GM12801 (cell line): ENCODE data around the gene DCDC1.

Experiments used
- TF ChIP-seq, protein P1 (sequence below): IDR thresholded peaks from one replicate; pipeline ENCODE4 v1.5.1; 2011; ENCODE audit warnings: control low read depth; ENCODE audit not compliant: insufficient read length; ENCODE audit errors: extremely low read depth

The DCDC1 gene

DNA sequence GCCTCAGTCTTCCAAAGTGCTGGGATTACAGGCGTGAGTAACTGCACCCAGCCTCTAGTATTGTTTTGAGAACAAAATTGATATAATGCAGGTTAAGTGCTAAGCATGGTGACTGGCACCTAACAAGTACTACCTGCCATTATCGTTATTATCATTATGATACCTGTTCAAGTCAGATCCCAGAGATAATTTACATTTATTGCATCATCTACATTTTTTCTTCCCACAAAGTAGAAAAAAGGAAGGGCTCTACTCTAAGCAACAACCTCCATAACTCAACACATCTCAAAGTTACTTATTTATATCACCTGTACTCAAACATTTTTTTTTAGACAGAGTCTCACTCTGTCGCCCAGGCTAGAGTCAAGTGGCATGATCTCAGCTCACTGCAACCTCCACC lies 42.1 kb downstream of the DCDC1 start:
- TF ChIP-seq, protein P1, sequence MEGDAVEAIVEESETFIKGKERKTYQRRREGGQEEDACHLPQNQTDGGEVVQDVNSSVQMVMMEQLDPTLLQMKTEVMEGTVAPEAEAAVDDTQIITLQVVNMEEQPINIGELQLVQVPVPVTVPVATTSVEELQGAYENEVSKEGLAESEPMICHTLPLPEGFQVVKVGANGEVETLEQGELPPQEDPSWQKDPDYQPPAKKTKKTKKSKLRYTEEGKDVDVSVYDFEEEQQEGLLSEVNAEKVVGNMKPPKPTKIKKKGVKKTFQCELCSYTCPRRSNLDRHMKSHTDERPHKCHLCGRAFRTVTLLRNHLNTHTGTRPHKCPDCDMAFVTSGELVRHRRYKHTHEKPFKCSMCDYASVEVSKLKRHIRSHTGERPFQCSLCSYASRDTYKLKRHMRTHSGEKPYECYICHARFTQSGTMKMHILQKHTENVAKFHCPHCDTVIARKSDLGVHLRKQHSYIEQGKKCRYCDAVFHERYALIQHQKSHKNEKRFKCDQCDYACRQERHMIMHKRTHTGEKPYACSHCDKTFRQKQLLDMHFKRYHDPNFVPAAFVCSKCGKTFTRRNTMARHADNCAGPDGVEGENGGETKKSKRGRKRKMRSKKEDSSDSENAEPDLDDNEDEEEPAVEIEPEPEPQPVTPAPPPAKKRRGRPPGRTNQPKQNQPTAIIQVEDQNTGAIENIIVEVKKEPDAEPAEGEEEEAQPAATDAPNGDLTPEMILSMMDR = no peak

DNA sequence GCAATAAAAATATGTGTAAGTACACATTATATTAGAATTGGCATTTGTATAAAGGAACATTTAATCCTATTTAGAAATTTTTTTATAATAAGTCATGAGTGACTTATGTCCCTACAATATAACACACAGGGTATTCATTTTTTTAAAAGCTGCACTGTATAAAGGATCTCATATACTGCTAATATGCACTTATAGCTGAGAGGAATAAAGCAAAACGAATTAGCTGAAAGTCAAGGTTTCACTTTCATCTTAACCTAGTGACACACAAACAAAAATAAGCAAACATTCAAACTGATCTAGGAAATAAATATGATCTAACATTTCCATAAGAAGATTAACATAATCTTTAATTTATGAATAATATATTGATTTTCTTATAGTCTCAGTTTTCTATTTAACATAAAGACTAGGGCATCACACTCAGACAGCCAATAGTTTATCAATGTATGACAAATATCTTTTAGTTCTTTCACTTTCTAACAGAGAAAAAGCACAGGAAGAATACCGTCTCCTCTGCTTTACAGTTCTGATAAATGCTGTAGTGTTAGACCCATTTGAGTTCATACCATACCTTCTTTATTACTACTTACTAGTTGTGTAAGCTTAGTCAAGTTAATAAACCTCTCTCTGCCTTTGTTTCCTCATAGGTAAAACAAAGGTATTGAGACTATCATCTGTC lies 42.9 kb downstream of the DCDC1 start:
- TF ChIP-seq, protein P1 = no peak

DNA sequence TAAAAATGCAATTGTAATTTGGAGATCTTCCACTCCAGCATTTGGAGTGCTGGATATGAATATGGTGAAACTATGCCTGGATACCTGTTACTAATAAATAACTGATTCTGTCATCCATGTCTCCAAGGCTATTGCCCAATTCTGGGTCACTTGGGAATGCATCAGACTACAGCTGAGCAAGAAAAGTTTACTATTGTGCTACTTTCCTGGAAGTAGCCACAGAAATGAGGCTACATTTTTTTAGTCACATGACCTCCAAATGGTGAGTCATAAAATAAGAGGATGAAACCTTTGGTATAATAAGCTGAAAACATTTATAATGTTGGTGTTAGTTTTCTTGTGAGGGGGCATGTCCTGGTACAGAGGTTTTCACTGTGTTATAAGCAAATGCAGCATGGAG lies 44.4 kb downstream of the DCDC1 start:
- TF ChIP-seq, protein P1 = no peak

DNA sequence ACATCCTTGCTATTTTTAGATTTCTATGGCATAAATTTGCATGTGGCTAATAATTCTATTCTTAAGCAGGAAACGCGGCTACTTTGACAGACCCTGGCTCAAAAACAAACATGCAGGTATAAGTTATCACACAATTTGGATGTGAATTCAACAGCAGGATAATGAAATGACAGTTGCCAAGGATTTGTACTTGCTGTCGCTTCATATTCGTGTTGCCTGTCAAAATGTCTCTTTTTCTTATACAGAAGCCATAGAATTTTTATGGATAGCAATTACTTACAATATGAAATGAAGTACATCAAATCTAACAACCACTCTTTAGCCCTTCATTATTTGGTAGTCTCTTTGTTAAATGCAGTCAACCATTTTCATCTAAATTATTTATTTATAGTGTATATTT lies 46.4 kb downstream of the DCDC1 start:
- TF ChIP-seq, protein P1 = no peak

DNA sequence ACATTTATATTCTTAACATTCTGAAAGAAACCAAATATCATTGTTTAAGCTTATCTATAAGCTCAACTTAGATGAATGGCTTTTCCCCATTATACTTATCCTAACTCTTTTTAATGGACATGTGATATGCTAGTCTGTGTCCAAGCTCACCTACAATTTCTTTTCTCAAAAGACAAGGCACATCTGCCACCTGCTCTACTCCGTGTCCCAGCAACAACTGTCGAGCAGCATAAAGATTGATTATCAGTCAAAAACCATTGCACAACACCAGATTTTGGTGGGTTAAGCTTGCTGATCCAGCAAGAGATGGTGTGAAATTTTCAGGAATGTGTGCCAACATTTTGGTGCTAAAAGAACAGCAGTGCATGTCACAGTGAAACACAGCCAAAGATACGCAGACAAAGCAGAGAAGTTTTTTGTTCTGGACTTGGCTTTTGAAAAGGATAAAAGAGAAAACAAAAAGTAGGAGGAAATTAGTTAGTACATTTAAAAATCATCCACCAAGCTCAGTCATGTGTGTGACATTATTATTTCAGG lies 65.8 kb downstream of the DCDC1 start:
- TF ChIP-seq, protein P1 = no peak

DNA sequence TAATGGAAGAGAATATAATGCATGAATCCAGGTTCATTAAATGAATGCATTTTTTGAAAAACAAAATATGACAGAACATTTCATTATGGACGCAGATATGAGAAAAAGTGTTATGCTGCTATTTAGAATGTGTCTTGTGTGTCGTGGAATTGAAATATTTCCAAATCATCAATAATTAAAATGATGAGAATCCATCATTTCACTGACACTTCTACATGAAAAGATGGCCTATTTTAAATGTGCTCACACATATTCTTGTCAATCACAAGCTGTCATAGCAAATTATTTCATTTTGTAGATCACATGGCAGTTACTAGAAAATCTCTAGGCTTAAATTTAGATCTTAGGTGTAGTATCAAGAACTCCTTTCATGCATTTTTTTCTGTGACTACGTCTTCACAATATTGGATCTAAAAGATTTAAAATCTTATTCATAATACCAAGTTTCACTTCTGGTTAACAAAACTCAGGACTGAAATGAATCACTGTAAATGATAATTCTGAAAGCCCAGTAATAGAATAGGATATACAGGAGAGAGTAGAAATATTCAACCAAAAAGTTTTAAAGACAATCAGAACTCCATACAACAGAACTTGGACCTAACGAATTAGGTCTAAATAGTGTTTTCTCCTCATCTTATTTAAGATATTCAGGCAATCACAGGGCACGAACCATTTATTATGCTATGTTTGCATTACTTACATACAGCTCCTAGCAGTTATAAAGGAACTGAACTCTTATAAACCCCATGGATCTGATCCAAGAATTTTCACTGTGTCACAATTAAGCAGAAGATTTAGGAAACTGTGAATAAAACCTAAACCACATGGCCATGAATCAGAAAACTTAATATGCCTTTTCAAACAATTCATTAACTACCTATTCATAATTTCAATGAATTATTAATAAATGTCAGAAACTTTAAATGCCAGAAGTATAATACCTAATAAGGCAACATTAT lies 67.7 kb downstream of the DCDC1 start:
- TF ChIP-seq, protein P1 = no peak

DNA sequence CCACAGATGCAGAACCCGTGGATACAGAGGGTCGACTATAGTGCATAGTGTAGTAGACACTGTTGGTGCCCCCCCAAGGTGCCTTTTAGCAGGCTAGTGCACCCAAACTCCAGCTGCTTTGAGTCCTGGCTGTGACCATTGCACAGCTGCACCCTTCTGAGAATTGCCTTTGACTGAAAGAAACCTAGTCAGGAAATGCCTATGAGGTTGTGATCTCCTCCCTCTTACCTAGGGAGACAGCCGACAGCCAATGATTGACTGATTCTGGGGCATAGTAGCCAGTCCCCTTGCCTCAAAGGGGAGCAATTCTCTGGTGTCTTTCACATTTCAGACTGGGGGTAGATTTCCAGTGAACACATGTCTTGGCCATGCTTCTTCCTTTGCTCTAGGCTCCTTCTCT lies 74.2 kb downstream of the DCDC1 start:
- TF ChIP-seq, protein P1 = no peak
